ENCODE data around the gene DCAF6. TPM values are rescaled to one million over a fixed set of nuclear protein-coding genes. Genes with fewer than 3 reads are reported as not detected.
A peak's percentile ranks its signal among the peaks of the same experiment; 100 is the strongest.

The DCAF6 gene
- total RNA-seq, 6 experiments from 2014 or later: 52.5 to 59.4 (median 55.3) TPM

GRCh38 chr1:168057355-168057754, 120.9 kb downstream of the DCAF6 start:
- TF ChIP-seq CTCF (IDR thresholded peaks at IDR 0.05): no peak
- no peaks in the 10 kb centered on the region for H3K9me3 Mint-ChIP-seq
- H3K4me1 Mint-ChIP-seq (ENCODE audit: low read depth): peaks cover 24% of the 10 kb centered on the region
- H3K27ac Mint-ChIP-seq: no peak overlapping the region
- peaks cover 9% of the 10 kb centered on the region; the same call in 1 of the 2 replicates for H3K36me3 Mint-ChIP-seq (ENCODE audit: low read depth)
- H3K4me3 Mint-ChIP-seq: no peak overlapping the region
- no peak for DNase-seq
- H3K27me3 Mint-ChIP-seq (ENCODE audit: insufficient read depth): no peaks in the 10 kb centered on the region

GRCh38 chr1:168057921-168058320, 121.4 kb downstream of the DCAF6 start:
- Mint-ChIP-seq H3K27me3 (ENCODE audit: insufficient read depth) (no peaks in the 10 kb centered on the region), H3K36me3 (ENCODE audit: low read depth) (peaks cover 9% of the 10 kb centered on the region; the same call in 1 of the 2 replicates), H3K4me3 (no peak overlapping the region), H3K4me1 (ENCODE audit: low read depth) (peaks cover 24% of the 10 kb centered on the region), H3K27ac (no peak overlapping the region), H3K9me3 (no peaks in the 10 kb centered on the region)
- no peak for TF ChIP-seq CTCF (IDR thresholded peaks at IDR 0.05)
- peak; percentile 14 for DNase-seq

GRCh38 chr1:168064216-168064615, 127.7 kb downstream of the DCAF6 start:
- no peaks in the 10 kb centered on the region for H3K9me3 Mint-ChIP-seq
- H3K4me3 Mint-ChIP-seq: no peak overlapping the region
- H3K4me1 Mint-ChIP-seq (ENCODE audit: low read depth): peaks cover 15% of the 10 kb centered on the region
- H3K27ac Mint-ChIP-seq: no peak overlapping the region
- no peaks in the 10 kb centered on the region for H3K27me3 Mint-ChIP-seq (ENCODE audit: insufficient read depth)
- no peak for DNase-seq
- TF ChIP-seq CTCF (IDR thresholded peaks at IDR 0.05): no peak
- H3K36me3 Mint-ChIP-seq (ENCODE audit: low read depth): peaks cover 26% of the 10 kb centered on the region

GRCh38 chr1:168065506-168065905, 129.0 kb downstream of the DCAF6 start:
- Mint-ChIP-seq H3K4me1 (ENCODE audit: low read depth) (peaks cover 6% of the 10 kb centered on the region), H3K36me3 (ENCODE audit: low read depth) (peaks cover 23% of the 10 kb centered on the region), H3K27ac (no peak overlapping the region), H3K9me3 (no peaks in the 10 kb centered on the region), H3K4me3 (no peak overlapping the region), H3K27me3 (ENCODE audit: insufficient read depth) (no peaks in the 10 kb centered on the region)
- no peak for DNase-seq
- no peak for TF ChIP-seq CTCF (IDR thresholded peaks at IDR 0.05)

- no peak for DNase-seq
- no peak overlapping the region for H3K4me3 Mint-ChIP-seq
- TF ChIP-seq CTCF (IDR thresholded peaks at IDR 0.05): peak; percentile 51
- no peaks in the 10 kb centered on the region for H3K27me3 Mint-ChIP-seq (ENCODE audit: insufficient read depth)
- H3K4me1 Mint-ChIP-seq (ENCODE audit: low read depth): no peaks in the 10 kb centered on the region; the same call in 1 of the 2 replicates
- H3K9me3 Mint-ChIP-seq: no peaks in the 10 kb centered on the region
- no peak overlapping the region for H3K27ac Mint-ChIP-seq
- peaks cover 33% of the 10 kb centered on the region for H3K36me3 Mint-ChIP-seq (ENCODE audit: low read depth)
Observed at GRCh38 chr1:168069384-168069783, 132.9 kb downstream of the DCAF6 start.

GRCh38 chr1:168079761-168080160, 143.3 kb downstream of the DCAF6 start:
- Mint-ChIP-seq H3K27me3 (ENCODE audit: insufficient read depth) (peaks cover 4% of the 10 kb centered on the region), H3K27ac (peak overlapping the region; percentile 97), H3K4me1 (ENCODE audit: low read depth) (peaks cover 40% of the 10 kb centered on the region), H3K36me3 (ENCODE audit: low read depth) (peaks cover 18% of the 10 kb centered on the region), H3K9me3 (no peaks in the 10 kb centered on the region), H3K4me3 (0 out of 2 replicates have a peak overlapping the region, but pooled peaks have one; percentile 56)
- DNase-seq: peak; percentile 72
- TF ChIP-seq CTCF (IDR thresholded peaks at IDR 0.05): no peak
